GM19238 (cell line): ENCODE results near the gene GRIPAP1.

Source experiments
- DNase-seq: peaks from one replicate; pipeline ENCODE4 v3.0.0; 2011; ENCODE audit warnings: low spot score; ENCODE audit not compliant: insufficient read length

The GRIPAP1 gene

GRCh38 chrX:48958635-48959094 is 43.4 kb downstream of the GRIPAP1 start:
- DNase-seq, result no peak

- peak; percentile 86 for DNase-seq
These were observed 44.0 kb downstream of the GRIPAP1 start for GRCh38 chrX:48957827-48958634.

- peak; percentile 66 for DNase-seq
These were observed 44.6 kb downstream of the GRIPAP1 start, which contains the start of gene OTUD5 for GRCh38 chrX:48957477-48957826. OTUD5 (minus strand) TSS chrX:48957607; CDS start chrX:48957570, 37 bp downstream.

GRCh38 chrX:48956728-48957414 is 45.2 kb downstream of the GRIPAP1 start:
- no peak for DNase-seq

- DNase-seq, result no peak
These were observed 53.5 kb downstream of the GRIPAP1 start for GRCh38 chrX:48948589-48948988.

GRCh38 chrX:48945517-48946348 is 56.3 kb downstream of the GRIPAP1 start:
- peak; percentile 45 for DNase-seq

GRCh38 chrX:48942895-48943294 is 59.2 kb downstream of the GRIPAP1 start:
- DNase-seq, result no peak

GRCh38 chrX:48940404-48940955 is 61.6 kb downstream of the GRIPAP1 start:
- no peak for DNase-seq

- no peak for DNase-seq
These were observed 62.4 kb downstream of the GRIPAP1 start for GRCh38 chrX:48939524-48940228.

GRCh38 chrX:48938721-48939425 is 63.2 kb downstream of the GRIPAP1 start:
- DNase-seq, result peak; percentile 47

- peak; percentile 55 for DNase-seq
These were observed 64.8 kb downstream of the GRIPAP1 start for GRCh38 chrX:48937054-48937907.

- DNase-seq, result no peak
These were observed 65.5 kb downstream of the GRIPAP1 start for GRCh38 chrX:48936429-48937053.

GRCh38 chrX:48935301-48935670 is 66.8 kb downstream of the GRIPAP1 start:
- no peak for DNase-seq

GRCh38 chrX:48934581-48935300 is 67.3 kb downstream of the GRIPAP1 start:
- DNase-seq, result no peak

- no peak for DNase-seq
These were observed 68.3 kb downstream of the GRIPAP1 start for GRCh38 chrX:48933757-48934156.

- DNase-seq, result no peak
These were observed 74.2 kb downstream of the GRIPAP1 start for GRCh38 chrX:48927736-48928382.

GRCh38 chrX:48927123-48927522 is 74.9 kb downstream of the GRIPAP1 start:
- DNase-seq, result no peak

- DNase-seq, result no peak
These were observed 77.8 kb downstream of the GRIPAP1 start for GRCh38 chrX:48924270-48924669.
